ENCODE data around the gene KRT6A.

- TF ChIP-seq, protein P1, sequence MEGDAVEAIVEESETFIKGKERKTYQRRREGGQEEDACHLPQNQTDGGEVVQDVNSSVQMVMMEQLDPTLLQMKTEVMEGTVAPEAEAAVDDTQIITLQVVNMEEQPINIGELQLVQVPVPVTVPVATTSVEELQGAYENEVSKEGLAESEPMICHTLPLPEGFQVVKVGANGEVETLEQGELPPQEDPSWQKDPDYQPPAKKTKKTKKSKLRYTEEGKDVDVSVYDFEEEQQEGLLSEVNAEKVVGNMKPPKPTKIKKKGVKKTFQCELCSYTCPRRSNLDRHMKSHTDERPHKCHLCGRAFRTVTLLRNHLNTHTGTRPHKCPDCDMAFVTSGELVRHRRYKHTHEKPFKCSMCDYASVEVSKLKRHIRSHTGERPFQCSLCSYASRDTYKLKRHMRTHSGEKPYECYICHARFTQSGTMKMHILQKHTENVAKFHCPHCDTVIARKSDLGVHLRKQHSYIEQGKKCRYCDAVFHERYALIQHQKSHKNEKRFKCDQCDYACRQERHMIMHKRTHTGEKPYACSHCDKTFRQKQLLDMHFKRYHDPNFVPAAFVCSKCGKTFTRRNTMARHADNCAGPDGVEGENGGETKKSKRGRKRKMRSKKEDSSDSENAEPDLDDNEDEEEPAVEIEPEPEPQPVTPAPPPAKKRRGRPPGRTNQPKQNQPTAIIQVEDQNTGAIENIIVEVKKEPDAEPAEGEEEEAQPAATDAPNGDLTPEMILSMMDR (IDR thresholded peaks at IDR 0.05), result no peak
- TF ChIP-seq ESRRA (IDR thresholded peaks at IDR 0.05; ENCODE audit: borderline replicate concordance, low read length) (no peak), FOSL2 (IDR thresholded peaks at IDR 0.05) (no peak), FOSL2 (CRISPR knock-in tag; IDR thresholded peaks at IDR 0.05) (no peak), HDAC2 (IDR thresholded peaks at IDR 0.05) (no peak), CHD2 (IDR thresholded peaks at IDR 0.05; ENCODE audit: low read length, partially characterized antibody) (no peak)
- TF ChIP-seq, protein P2, sequence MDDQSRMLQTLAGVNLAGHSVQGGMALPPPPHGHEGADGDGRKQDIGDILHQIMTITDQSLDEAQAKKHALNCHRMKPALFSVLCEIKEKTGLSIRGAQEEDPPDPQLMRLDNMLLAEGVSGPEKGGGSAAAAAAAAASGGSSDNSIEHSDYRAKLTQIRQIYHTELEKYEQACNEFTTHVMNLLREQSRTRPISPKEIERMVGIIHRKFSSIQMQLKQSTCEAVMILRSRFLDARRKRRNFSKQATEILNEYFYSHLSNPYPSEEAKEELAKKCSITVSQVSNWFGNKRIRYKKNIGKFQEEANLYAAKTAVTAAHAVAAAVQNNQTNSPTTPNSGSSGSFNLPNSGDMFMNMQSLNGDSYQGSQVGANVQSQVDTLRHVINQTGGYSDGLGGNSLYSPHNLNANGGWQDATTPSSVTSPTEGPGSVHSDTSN (IDR thresholded peaks at IDR 0.05), result no peak
- TF ChIP-seq, protein P3, sequence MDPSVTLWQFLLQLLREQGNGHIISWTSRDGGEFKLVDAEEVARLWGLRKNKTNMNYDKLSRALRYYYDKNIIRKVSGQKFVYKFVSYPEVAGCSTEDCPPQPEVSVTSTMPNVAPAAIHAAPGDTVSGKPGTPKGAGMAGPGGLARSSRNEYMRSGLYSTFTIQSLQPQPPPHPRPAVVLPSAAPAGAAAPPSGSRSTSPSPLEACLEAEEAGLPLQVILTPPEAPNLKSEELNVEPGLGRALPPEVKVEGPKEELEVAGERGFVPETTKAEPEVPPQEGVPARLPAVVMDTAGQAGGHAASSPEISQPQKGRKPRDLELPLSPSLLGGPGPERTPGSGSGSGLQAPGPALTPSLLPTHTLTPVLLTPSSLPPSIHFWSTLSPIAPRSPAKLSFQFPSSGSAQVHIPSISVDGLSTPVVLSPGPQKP (IDR thresholded peaks at IDR 0.05; ENCODE audit: low read depth, low read length), result no peak
These were observed 22.2 kb upstream of the KRT6A start for GRCh38 chr12:52515319-52515646.
